C4-2B (cell line): ENCODE measurements around the gene MCRIP1.

Source experiments
- CTCF ChIP-seq: fragments of 450-650 bp; conservative IDR thresholded peaks from 2 replicates; pipeline ENCODE4 v1.5.1; 2017; ENCODE audit warnings: mild to moderate bottlenecking
- ZFX ChIP-seq: fragments of 450-650 bp; IDR thresholded peaks from 2 replicates; pipeline ENCODE4 v1.6.1; 2017

- TF ChIP-seq CTCF (no peak), ZFX (no peak)
Observed at GRCh38 chr17:81802048-81802758, 30.9 kb downstream of the MCRIP1 start.
